Activated CD4-positive, alpha-beta T cell treated with anti-CD3 and anti-CD28 coated beads, Interleukin-2, amount 50 U/mL, for 1 hour (primary cell): ENCODE data around the gene CYB5B.

Experiments used
- DNase-seq: peaks from one replicate; pipeline ENCODE4 v3.0.0-alpha.2; 2020

Gene CYB5B

DNA sequence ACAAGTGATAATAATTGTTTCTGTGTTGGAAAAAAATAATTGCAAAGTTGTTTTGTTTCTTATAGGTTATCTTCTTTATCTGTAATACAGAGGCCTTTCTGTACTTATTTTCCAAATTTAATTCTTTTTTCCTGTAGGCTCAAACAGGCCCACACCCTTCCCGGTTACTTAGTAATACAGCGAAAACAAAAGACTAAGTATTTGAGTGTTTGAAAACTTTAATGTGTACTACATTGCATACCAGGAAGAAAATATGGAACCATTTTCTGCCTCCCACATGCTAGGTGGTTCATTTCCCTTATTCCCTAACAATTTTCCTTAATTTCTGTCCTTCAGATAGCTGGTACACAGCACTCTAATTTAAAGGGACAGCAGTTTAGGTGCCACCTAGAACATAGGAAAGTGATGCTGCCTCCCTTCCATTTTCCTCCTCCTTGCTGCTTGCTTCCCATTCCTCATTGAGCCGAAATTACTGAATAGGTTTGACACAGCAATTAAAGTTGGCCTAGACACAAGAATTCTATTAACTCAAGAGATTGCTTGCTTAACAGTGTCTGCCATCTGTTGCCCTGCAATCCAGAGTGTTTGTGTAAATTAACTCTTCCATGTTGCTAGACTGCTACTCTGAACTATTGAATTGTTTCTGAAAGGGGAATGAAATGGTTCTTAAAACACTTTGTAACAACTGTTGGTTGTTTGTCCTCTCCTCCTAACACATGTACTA, 24.2 kb downstream of the CYB5B start:
- no peak for DNase-seq

DNA sequence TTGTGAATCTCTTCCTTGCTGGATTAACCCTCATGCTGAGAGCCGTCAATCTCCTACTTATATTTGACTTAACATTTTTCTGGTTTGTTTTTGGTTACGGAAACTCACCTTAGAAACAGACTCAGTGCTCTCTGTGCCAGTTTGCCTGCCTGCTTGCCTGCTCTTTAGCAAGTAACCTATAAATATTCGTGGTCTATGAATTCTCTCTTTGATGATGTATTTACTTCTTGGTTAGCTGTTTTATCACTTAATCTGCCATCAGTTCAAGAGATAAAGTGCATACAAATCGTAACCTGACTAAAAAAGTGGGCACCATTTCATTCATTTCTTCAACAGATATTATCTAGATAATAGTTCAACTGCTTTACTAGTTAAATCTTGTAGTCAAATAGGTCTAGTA, 26.7 kb downstream of the CYB5B start:
- DNase-seq = no peak

DNA sequence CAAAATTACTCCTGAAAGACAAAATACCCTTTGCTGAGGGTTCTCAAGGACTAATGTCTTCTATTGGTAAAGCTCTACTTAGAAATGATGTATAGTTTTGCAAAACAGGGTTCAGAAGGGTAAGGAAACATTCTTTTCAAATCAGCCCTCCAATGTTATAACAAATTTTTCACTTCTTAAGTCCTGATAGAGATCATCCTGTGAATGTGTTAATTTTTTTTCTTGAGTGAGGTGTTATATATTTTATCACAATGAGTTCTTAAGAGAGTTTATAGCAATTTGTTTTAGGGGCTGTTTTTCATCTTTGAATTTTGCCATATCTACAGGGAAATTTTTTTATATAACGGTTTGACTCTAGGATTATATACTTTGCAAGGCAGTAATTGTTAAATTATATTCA, 29.5 kb downstream of the CYB5B start:
- DNase-seq = no peak

DNA sequence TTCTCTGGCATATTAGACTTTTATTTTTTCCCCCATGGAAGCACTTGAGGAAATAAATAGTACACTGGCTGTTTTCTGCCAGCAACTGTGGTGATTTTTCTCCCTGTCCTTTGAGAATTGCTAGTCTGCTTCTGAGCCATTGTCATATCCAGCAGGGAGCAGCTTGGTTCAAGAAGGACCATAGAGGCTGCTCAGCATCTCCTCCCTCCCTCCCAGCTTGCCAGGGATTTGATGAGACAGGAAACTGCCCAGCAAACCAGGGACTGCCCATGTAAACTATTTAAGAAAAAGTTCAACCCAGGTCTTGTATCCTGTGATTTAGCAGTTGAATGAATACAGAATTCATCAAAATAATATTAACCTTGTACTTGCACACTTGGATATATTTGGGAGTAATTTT, 39.5 kb downstream of the CYB5B start:
- no peak for DNase-seq

DNA sequence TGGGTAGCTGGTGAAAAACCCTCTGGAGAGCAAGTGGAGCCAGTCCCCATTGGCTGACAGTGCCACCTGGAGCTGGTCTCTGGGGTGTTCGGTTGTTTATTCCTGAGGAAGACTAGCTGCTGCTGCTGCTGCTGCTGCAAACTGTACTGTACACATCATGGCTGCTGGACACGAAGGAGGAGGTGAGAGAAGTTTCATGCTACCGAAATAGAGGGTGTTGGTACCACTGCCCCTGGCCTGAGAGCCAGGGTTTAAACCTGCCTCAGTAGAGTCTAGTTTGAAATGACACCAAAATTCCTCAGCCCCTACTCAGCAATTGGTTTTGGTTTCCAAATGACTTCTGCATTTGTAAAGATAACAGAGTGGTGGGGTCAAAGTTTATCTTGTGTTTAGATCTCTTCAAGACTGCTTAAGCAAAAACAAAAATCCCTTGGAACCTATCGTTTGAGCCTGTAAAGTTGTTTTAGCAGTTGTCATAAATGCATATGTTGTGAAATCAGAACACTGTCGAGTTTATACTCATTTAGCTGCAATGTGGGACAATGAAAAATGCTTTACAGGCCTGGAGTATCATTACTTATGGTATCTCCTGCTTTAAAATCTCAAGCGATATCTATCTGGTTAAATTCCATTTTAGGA, 40.8 kb downstream of the CYB5B start:
- peak; percentile 12 for DNase-seq

DNA sequence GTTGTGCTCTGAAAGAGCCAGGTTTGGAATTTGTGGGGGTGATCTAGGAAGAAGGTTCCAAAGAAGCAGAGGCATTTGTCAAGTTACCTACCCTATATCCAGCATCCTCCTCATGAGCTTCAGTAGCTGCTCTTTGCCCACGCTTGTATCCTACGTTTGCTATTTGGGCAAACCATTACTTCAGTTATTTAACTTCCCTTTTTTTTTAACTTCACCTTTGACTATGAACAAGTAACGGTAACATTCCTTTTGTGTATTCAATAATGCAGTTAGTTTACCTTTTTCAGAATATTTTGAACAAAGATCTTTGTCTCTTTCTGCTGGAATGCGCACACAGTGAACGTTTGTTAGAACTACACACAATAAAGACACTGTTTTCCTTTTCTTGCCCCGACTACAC, 41.5 kb downstream of the CYB5B start:
- no peak for DNase-seq

DNA sequence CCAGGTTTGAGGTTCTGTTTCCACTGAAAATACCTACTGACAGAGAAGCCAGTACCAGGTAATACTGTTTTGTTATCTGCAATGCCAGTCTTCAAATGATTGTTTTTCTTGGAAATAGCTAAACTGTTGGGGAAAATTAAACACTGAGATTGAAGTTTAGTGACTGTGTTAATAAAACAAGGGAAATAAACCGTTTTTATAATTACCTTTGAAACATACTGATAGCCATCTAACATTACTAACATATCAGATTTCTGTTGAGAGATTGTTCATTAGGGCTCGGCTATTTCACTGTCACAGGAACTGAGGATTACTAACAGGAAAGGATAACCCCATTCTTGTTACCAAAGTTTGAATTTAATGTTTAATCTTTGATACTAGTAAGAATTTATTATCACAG, 42.1 kb downstream of the CYB5B start:
- no peak for DNase-seq

DNA sequence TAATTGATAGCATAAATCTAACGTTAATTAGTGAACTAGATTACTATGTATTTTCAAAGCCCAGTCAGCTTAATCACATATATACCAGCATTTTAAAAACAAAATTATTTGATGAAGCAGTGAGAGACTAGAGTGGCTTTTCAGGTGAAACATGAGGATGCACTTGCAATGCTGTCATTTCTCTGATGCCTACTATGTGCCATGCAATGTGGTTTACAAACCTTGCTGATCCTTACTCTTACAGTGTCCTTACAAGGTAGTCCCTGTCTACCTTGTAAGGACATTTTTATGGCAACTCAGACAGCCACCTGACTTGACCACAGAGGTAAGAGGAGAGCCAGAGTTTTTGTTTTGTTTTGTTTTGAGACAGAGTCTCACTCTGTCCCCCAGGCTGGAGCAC, 42.7 kb downstream of the CYB5B start:
- no peak for DNase-seq

DNA sequence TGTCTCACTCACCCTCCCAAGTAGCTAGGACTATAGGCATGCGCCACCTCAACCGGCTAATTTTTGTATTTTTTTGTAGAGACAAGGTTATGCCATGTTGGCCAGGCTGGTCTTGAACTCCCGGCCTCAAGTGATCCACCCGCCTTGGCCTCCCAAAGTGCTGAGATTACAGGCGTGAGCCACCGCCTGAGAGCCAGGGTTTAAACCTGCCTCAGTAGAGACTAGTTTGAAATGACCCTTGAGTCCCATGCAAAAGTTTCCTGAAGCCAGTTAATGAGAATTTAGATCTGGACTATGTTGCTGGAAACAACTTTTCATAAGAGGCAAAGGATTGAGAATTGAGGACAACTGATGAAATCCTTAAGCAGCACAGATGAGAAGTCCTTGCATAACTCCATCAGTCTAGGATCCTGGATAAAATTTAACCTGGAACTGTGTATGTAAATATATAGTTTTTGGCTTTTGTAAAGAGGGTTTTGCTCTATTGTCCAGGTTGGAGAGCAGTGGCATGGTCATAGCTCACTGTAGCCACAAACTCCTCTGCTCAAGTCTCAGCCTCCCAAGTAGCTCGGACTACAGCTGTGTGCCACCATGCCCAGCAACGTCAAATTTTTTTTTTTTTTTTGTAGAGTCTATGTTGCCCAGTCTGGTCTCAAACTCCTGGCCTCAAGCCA, 43.2 kb downstream of the CYB5B start:
- no peak for DNase-seq

DNA sequence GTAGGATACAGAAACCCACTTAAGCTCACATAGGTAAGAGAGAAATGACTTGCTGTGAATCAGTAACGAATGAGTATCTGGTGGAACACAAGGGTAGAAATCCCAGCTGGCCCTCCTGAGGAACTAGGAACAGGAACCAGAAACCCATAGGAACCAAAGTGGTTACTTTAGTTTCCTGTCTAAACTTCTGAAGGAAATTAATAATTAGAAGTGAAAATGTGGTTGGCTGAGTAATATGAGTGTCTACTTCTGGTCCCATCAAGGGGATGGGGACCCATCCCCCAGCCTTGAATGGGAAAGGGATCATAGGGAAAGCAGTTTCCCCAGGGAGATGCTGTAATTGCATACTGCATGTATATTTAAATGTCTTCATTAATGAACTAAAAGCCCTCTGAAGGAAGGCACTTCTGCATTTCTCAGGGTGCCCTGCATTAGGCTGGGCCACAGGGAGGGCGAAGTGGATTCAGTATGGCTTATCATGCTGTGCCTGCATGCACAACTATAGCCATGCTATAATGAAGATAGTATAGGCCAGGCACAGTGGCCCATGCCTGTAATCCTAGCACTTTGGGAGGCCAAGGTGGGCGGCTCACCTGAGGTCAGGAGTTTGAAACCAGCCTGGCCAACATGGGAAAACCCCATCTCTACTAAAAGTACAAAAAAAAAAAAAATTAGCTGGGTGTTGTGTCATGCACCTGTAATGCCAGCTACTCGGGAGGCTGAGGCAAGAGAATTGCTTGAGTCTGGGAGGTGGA, 45.6 kb downstream of the CYB5B start:
- no peak for DNase-seq

DNA sequence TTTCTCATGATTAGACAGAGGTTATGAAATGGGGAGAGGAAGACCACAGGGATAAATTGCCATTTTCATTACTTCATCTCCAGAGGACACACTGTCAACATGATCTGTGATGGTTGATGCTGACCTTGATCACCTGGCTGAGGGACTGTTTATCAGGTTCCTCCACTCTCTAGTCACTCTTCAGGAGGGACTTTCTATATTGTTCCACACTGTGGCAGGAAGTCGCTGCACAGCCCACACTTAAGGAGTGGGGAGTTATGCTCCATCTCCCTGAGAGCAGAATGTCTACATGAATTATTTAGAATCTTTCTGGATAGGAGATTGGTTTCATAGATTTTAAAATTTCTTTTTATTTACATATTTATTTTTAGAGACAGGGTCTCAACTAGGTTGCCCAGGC, 46.7 kb downstream of the CYB5B start:
- DNase-seq = no peak

DNA sequence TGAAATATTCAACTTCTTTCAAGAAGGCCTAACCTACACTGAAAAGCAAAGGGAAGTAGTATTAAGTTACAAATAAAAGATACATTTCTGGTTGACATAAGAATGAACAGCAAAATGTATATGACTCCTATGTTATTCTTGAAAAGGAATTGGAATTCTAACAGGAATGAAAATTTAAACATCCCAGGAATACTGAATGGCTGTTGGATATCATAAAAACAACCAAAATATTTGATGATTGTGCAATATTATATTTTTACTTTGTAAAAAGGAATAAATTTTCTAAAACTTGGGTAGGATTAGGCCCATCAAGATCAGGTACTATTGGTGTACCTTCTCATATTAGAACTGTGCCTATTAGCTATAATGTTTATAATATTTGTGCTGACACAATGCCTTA, 50.0 kb downstream of the CYB5B start:
- no peak for DNase-seq

DNA sequence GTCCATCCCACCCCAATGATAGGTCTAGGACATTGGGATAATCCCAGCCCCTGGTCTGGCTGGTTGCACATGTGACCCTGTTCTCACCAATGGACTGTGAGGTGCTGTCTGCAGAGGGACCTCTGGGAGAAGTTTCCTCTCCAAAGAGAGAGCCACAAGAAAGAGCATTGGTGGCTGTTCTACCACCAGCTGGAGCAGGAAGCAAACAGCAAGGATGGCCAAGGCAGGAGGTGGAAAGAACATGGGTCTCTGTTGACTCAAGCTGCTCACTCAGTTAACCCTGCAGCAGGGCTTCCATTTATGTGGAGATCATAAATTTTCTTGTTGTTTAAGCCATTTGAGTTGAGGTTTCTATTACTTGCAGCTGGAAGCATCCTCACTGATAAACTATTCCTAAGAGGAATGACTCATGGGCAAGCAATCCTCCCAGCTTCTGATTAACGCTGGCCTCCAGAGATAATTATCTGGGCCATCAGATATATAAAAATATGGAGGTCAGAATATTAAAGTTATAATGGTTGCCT, 52.6 kb downstream of the CYB5B start:
- no peak for DNase-seq

DNA sequence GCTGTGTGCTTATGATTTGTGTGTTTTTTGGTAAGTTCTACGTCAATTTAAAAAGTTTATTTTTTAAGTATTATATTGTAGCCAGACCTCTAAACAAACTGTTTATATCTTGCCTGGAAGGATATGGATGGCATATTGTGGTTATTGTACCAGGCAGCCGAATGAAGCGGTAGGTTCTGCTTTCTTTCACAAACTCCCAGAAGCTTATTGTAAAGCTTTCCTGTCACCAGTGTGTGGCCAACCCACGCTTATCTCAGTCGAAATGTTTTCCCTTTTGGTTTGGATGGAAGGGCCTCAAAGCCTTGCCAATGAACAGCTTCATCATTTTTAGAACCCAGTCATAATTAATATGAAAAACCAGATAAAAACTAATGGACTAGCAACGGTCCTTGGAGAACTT, 53.1 kb downstream of the CYB5B start:
- no peak for DNase-seq

DNA sequence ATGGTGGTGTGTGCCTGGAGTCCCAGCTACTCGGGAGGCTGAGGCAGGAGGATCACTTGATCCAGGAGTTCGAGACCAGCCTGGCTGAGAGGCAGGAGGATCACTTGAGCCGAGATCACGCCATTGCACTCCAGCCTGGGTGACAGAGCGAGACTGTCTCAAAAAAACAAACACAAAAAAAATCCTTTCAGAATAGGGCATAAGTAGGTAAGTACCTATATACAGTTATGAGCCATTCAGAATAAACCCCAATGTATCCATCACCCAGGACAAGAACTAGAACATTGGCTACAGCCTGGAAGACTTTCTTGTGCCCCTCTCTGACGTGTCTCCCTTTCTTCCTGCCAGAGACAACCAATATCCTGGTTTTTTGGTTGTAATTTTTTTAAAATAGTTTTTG, 54.3 kb downstream of the CYB5B start:
- DNase-seq = no peak

DNA sequence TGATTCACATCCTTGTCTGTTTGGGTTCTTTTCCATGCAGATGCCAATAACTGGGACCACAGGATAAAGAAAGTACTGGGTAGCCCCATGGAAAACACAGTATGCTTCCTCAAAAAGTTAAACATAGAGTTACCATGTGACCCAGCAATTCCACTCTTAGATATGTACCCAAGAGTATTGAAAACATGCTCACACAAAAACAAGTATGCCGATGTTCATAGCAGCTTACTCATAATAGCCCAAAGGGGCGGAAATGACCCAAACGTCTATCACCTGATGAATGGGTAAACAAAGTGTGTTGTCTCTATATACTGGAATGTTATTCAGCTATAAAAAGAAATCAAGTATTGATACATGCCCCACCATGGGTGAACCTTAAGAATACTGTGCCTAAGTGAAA, 55.4 kb downstream of the CYB5B start:
- DNase-seq = no peak

DNA sequence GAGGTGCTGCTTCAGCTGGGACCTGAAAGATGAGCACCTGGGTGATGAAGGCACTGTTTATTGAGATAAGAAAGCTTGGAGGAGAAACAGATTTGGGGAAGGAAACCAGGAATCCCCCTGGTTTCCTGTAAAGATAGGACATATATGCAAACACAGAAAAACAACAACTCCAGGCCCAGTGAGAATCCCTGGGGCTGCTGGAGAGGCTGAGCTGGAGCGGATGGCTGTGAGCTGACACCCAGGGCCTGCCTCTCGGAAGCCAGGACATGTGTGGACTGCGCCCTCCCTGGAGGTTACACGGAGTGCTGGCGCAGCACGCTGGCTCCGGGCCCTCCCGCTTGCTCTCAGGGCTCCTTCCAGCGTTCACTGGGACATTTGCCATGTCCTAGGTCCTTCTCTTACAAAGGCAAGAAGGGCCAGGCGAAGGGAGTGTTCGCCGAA, 57.5 kb downstream of the CYB5B start:
- DNase-seq = no peak

DNA sequence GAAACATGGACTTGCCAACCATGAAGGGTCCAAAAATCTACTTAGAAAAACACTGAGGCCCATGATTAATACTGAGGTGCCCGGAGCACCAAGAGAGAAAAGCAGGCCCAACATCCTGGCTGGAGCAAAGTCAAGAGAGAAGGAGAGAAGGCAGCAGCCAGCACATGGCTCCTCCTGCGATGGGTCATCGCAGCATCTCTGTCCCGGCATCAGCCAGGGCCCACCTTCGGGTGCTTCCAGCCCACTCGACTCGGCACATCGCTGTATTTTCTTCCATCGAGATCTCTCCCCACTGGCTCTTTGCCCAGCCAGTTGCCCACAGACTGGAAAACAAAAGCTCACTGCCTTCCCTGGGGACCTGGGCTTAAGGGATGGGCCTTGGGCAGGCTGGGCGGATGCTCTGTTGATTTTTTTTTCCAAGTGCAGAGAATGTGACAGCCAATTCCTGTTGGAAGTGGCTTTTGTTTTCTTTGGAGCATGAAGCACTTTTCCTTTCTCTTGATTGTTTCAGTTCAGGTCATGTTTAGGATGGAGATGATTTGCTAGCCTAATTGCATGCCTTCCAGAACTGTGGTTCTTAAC, 58.1 kb downstream of the CYB5B start:
- no peak for DNase-seq

DNA sequence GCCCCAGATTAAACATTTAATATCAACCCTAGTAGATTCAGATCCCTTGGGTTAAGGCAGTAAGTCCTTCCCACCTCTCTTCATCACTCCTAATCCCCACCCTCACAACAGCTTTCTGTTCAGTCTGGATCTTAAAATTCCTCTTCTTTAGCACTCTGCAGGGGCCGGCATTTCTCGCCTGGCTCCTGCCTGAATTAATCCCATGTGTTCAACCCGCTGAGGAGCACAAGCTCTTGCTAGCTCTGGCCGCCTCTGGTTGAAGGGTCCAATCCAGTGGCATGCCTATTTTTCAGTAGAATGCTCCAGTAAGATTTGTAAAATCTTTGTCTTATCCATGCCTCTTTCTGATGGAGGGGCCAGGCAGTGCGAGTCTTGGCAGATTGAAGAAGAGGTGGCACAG, 59.2 kb downstream of the CYB5B start:
- DNase-seq = no peak

DNA sequence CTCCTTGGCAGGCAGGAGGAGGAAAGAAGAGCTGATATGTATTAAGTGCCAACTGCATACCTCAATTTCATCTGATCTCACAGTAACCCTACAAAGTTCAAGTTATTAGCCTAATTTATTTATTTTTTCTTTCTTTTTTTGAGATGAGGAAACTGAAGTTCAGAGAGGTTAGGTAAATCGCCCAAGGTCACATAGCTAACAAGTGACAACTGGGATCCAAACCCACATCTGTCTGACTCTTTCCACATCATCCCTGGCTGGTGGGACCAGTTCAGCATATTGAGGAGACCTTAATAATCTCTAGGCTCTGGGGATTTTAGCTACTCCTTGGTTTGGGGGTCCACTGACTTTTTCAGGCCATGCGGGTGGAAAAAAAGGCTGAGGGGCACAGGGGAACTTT, 60.9 kb downstream of the CYB5B start:
- DNase-seq = no peak

DNA sequence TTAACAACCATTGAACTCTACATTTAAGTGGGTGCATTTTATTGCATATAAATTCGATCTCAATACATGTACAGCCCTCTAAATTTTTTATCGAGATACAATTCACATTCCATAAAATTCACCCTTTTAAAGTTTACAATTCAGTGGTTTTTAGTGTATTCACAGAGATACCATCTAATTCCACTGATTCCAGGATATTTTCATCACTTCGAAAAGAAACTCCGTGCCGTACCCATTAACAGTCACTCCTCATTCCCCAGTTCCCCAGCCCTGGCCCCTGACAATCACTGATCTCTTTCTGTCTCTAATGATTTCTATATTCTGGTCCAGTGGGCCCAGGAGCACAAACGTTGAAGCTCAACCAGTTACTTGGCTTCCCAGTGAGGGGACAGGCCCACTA, 61.4 kb downstream of the CYB5B start:
- DNase-seq = no peak

DNA sequence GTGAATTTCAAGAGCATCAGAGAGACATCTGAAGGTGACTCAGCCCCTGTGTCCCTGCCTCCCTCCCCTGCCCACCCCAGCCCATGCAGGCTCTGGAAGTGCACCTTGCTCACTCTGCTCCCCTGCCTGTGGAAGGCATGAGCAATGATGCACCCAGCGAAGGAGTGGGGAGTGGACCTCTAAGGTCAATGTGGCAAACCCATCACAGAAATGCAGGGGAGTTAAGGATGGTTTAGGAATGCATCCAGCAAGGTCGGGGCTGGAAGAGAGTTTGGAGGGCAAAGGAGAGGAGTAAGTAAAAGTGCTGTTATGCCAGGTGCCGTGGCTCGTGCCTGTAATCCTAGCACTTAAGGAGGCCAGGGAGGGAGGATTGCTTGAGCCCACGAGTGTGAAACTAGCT, 61.9 kb downstream of the CYB5B start:
- no peak for DNase-seq

DNA sequence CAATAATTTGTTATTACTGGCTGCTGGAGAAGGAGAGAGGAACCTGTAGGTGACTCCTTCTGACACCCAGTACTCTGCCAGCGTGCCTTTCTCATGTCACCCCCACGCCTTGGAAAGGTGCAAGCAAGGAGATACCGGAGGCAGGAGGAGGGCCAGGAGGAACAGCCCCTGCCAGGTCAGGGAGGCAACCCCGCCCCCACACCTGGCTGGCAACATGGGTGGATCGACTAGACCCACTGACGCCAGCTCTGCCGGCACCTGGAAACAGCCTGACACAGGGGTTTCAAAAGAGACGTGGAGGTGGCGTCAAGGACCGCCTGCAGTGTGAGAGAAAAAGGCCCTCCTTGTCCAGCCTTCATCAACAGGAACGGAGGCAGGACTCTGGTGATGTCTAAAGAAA, 62.3 kb downstream of the CYB5B start:
- DNase-seq = no peak
